ENCODE results near the gene C1QTNF1.

GRCh38 chr17:79036181-79036580, 12.2 kb downstream of the C1QTNF1 start:
- TF ChIP-seq CTCF (conservative IDR thresholded peaks at IDR 0.05; ENCODE audit: low read depth, low read length) (no peak), EZH2 (IDR thresholded peaks at IDR 0.05; ENCODE audit: borderline replicate concordance, low read depth, low read length, poor library complexity, severe bottlenecking) (no peak)
